Panc1 (cell line): Measurements from ENCODE around the gene SYF2. TPM values are rescaled to one million over a fixed set of nuclear protein-coding genes. Genes with fewer than 3 reads are reported as not detected.
"Not testable (repeated sequence)": the region's sequence is repeated elsewhere in the genome, so short reads cannot be mapped to it uniquely, and the experiment has no call there.

Experiments used
- ATAC-seq: fragments of 200-7000 bp; cut with Tn5 transposase; 2 replicates; pipeline ENCODE4 v1.9.1; 2020; ENCODE audit warnings: mild to moderate bottlenecking, moderate library complexity
- BruUV-seq: library from RNA; stranded (reverse); fragments of 400-500 nt; replicated peaks from 2 replicates; lab custom pipeline; 2021; lab: Mats Ljungman, UMichigan
- CTCF ChIA-PET: fragments of 300-600 bp; sonication (Branson Sonifier 250); formaldehyde crosslinking; loops from one replicate; lab custom pipeline; 2022; ENCODE audit warnings: antibody characterized with exemption; lab: Charles Lee
- POLR2A ChIA-PET: fragments of 300-600 bp; sonication (Branson Sonifier 250); formaldehyde crosslinking; loops from one replicate; lab custom pipeline; 2022; ENCODE audit warnings: antibody characterized with exemption; lab: Charles Lee
- DNase-seq: peaks from one replicate; pipeline ENCODE4 v3.0.0-alpha.2; 2010; ENCODE audit warnings: low read depth, low spot score
- H3K27ac ChIP-seq: 2 replicates; pipeline ENCODE4 v1.5.1; 2011; ENCODE audit warnings: mild to moderate bottlenecking, low read length, inconsistent platforms
- H3K27me3 ChIP-seq: fragments of 200-500 bp; sonication (Bioruptor generic); 2 replicates; pipeline ENCODE4 v1.6.0; 2014; ENCODE audit warnings: low read length, inconsistent platforms; ENCODE audit not compliant: control insufficient read depth, insufficient read depth
- H3K36me3 ChIP-seq: fragments of 200-500 bp; sonication (Bioruptor generic); 2 replicates; pipeline ENCODE4 v1.5.1; 2014; ENCODE audit warnings: inconsistent platforms, mild to moderate bottlenecking, low read length, moderate library complexity; ENCODE audit not compliant: control insufficient read depth, insufficient read depth
- H3K4me1 ChIP-seq: 2 replicates; pipeline ENCODE4 v1.5.1; 2011; ENCODE audit warnings: inconsistent platforms, mild to moderate bottlenecking, low read length, moderate library complexity; ENCODE audit not compliant: control insufficient read depth, insufficient read depth
- H3K4me3 ChIP-seq, 2 experiments: 2 replicates each; pipeline ENCODE4 v1.5.1; 2011 to 2012; ENCODE audit warnings: low read depth in 2 of 2, low read length in 2 of 2, mild to moderate bottlenecking in 2 of 2, inconsistent platforms in 1 of 2, moderate library complexity in 1 of 2
- H3K9me3 ChIP-seq: fragments of 200-500 bp; sonication (Bioruptor generic); 2 replicates; pipeline ENCODE4 v1.5.1; 2014; ENCODE audit warnings: low read depth, mild to moderate bottlenecking, inconsistent platforms, low read length, moderate library complexity; ENCODE audit not compliant: control insufficient read depth, insufficient read depth
- POLR2AphosphoS5 ChIP-seq: IDR thresholded peaks from 2 replicates; pipeline ENCODE4 v1.6.1; 2012; ENCODE audit warnings: mild to moderate bottlenecking, low read depth, low read length, moderate library complexity
- SIN3A ChIP-seq: IDR thresholded peaks from 2 replicates; pipeline ENCODE4 v1.6.1; 2012; ENCODE audit warnings: low read depth, mild to moderate bottlenecking, low read length, moderate library complexity, borderline replicate concordance; ENCODE audit not compliant: insufficient read depth
- TCF7L2 ChIP-seq: IDR thresholded peaks from 2 replicates; pipeline ENCODE4 v1.6.1; 2011; ENCODE audit warnings: mild to moderate bottlenecking, low read depth, low read length, inconsistent platforms
- in situ Hi-C: cut with HindIII; loops from 2 replicates; pipeline ENCODE4 v1.10.0; 2016; ENCODE audit warnings: low sequenced_read_pairs, low pct_unique_long_range_greater_than_20kb
- intact Hi-C: fragments of 100-400 bp; cut with micrococcal nuclease; formaldehyde crosslinking; loops from one replicate; pipeline ENCODE4 v1.10.0; 2022; ENCODE audit not compliant: unreplicated experiment
- total RNA-seq: library from RNA; stranded (reverse); gene quantifications from one replicate; pipeline ENCODE4 v1.2.1, GENCODE V29; 2021; ENCODE audit not compliant: unreplicated experiment
- TF ChIP-seq, protein P1 (sequence below): fragments of 450-650 bp; IDR thresholded peaks from 2 replicates; pipeline ENCODE4 v1.5.1; 2017; ENCODE audit warnings: mild to moderate bottlenecking
- TF ChIP-seq, protein P2 (sequence below), 2 experiments: IDR thresholded peaks; 2 replicates each; pipeline ENCODE4 v1.6.1; 2011 to 2012; ENCODE audit warnings: low read depth in 2 of 2, control low read depth in 1 of 2, low read length in 1 of 2, mild to moderate bottlenecking in 1 of 2, moderate library complexity in 1 of 2; ENCODE audit not compliant: insufficient read depth in 1 of 2

Gene SYF2
- total RNA-seq, 1 experiment from 2014 or later: 28.9 TPM

DNA sequence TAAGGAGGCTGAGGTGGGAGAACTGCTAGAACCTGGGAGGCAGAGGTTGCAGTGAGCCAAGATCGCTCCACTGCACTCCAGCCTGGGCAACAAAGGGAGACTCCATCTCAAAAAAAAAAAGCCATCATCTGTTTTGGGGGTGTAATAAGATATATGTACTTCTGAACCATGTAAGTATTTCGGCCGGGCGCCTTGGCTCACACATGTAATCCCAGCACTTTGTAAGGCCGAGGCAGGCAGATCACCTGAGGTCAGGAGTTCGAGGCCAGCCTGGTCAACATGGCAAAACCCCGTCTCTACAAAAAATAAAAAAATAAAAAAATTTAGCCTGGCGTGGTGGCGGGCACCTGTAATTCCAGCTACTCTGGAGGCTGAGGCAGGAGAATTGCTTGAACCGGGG is 3.1 kb upstream of the SYF2 start:
- H3K36me3 ChIP-seq, intact Hi-C loops, H3K9me3 ChIP-seq, BruUV-seq, ATAC-seq, H3K27ac ChIP-seq, H3K4me3 ChIP-seq, H3K27me3 ChIP-seq, in situ Hi-C loops, CTCF ChIA-PET, DNase-seq: not testable (repeated sequence)
- POLR2A ChIA-PET: interaction anchor here (0.7 kb wide), 1 partner anchor 12 kb away, joined by 3 read pairs; the partner anchor contains the start of gene RSRP1
- peaks cover 25% of the 10 kb centered on the region for H3K4me1 ChIP-seq

DNA sequence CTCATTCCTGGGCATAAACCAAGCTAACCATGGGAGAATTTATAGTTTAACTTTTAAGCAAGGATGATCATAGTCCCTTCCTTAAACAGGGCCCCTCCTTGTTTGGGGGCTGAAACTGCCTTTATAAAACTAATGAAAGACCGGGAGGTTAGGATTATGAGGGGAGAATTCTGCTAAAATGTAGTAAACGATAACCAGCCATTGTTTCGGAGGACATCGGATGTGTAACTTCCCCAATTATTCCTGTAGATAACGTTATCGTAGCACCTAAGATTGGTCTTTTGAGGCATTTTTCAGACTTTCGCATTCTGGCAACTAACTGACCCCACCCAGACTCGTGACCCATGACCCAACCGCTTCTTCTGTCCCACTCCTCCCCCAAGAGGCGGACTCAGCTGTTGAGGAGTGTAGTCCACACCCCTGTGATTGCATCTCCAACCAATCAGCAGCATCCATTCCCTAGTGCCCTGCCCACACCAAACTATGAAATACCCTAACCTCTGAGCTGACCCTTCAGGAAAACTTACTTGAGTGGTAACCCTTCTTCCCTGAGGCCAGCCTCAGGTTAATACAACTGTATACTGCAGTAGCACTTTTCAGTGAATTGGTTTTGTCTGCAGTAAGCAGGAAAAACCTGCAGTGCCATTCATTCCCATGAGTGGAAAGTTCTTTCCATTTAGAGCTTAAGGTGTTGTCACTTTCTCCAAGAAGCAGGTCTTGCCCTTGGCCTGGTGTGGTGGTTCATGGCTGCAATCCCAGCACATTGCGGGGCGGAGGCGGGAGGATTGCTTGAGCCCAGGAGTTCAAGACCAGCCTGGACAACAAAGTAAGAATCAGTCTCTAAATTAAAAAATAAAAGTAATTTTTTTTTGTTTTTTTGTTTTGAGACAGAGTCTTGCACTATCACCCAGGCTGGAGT is 823 bp upstream of the SYF2 start:
- TSS peak; percentile 98 for BruUV-seq
- DNase-seq (peak; percentile 89), ATAC-seq (peak; percentile 88)
- Histone ChIP-seq H3K36me3 (peaks cover 7% of the 10 kb centered on the region; the same call in 1 of the 2 replicates), H3K27ac (peak overlapping the region; percentile 99), H3K9me3 (no peaks in the 10 kb centered on the region), H3K27me3 (no peaks in the 10 kb centered on the region), H3K4me3 (peak overlapping the region; percentile 77 to 85), H3K4me1 (peaks cover 17% of the 10 kb centered on the region)
- in situ Hi-C loops: no loop called here
- POLR2A ChIA-PET: interaction anchor here (0.6 to 1.5 kb wide), 3 partner anchors 15 to 212 kb away, joined by 3 to 5 read pairs (median 3); partner anchors contain the start of gene RSRP1
- intact Hi-C loops: no loop called here
- TF ChIP-seq, protein P1, sequence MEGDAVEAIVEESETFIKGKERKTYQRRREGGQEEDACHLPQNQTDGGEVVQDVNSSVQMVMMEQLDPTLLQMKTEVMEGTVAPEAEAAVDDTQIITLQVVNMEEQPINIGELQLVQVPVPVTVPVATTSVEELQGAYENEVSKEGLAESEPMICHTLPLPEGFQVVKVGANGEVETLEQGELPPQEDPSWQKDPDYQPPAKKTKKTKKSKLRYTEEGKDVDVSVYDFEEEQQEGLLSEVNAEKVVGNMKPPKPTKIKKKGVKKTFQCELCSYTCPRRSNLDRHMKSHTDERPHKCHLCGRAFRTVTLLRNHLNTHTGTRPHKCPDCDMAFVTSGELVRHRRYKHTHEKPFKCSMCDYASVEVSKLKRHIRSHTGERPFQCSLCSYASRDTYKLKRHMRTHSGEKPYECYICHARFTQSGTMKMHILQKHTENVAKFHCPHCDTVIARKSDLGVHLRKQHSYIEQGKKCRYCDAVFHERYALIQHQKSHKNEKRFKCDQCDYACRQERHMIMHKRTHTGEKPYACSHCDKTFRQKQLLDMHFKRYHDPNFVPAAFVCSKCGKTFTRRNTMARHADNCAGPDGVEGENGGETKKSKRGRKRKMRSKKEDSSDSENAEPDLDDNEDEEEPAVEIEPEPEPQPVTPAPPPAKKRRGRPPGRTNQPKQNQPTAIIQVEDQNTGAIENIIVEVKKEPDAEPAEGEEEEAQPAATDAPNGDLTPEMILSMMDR: no peak
- TF ChIP-seq POLR2AphosphoS5 (no peak; the same call in 1 of the 2 replicates), SIN3A (no peak), TCF7L2 (no peak)
- TF ChIP-seq, protein P2, sequence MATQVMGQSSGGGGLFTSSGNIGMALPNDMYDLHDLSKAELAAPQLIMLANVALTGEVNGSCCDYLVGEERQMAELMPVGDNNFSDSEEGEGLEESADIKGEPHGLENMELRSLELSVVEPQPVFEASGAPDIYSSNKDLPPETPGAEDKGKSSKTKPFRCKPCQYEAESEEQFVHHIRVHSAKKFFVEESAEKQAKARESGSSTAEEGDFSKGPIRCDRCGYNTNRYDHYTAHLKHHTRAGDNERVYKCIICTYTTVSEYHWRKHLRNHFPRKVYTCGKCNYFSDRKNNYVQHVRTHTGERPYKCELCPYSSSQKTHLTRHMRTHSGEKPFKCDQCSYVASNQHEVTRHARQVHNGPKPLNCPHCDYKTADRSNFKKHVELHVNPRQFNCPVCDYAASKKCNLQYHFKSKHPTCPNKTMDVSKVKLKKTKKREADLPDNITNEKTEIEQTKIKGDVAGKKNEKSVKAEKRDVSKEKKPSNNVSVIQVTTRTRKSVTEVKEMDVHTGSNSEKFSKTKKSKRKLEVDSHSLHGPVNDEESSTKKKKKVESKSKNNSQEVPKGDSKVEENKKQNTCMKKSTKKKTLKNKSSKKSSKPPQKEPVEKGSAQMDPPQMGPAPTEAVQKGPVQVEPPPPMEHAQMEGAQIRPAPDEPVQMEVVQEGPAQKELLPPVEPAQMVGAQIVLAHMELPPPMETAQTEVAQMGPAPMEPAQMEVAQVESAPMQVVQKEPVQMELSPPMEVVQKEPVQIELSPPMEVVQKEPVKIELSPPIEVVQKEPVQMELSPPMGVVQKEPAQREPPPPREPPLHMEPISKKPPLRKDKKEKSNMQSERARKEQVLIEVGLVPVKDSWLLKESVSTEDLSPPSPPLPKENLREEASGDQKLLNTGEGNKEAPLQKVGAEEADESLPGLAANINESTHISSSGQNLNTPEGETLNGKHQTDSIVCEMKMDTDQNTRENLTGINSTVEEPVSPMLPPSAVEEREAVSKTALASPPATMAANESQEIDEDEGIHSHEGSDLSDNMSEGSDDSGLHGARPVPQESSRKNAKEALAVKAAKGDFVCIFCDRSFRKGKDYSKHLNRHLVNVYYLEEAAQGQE (IDR thresholded peaks at IDR 0.05; ENCODE audit: insufficient read depth in 1 of 2, low read depth in 2 of 2, low read length in 1 of 2): no peak
- CTCF ChIA-PET: interaction anchor here (0.8 kb wide), 1 partner anchor 19 kb away, joined by 5 read pairs; no protein-coding TSS in a partner anchor

DNA sequence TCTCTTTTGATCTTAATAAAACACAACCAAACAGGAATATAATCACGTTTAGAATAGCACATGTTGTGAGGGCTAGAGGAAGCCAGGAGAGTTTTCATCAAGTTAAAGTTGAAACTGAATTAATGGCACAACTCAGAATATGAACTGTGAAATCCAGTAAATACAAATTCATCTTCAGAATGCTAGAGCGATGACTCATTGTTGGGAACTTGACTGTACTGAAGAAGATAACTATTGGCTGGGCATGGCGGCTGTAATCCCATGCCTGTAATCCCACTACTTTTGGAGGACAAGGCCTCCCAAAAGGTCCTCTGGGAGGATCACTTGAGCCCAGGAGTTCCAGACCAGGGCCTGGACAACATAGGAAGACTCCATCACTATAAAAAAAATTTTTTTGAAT is 8.8 kb downstream of the SYF2 start:
- intact Hi-C loops (no loop called here), in situ Hi-C loops (no loop called here)
- no TSS peak for BruUV-seq
- Histone ChIP-seq H3K36me3 (peaks cover 22% of the 10 kb centered on the region), H3K27me3 (no peaks in the 10 kb centered on the region), H3K9me3 (no peaks in the 10 kb centered on the region), H3K4me1 (no peaks in the 10 kb centered on the region), H3K4me3 (no peak overlapping the region), H3K27ac (no peak overlapping the region)
- no peak for ATAC-seq
- ChIA-PET CTCF (no interaction called here), POLR2A (no interaction called here)
- TF ChIP-seq SIN3A (no peak), POLR2AphosphoS5 (no peak), TCF7L2 (no peak)
- TF ChIP-seq, protein P1: no peak
- TF ChIP-seq, protein P2 (IDR thresholded peaks at IDR 0.05; ENCODE audit: insufficient read depth in 1 of 2, low read depth in 2 of 2, low read length in 1 of 2): no peak
- no peak for DNase-seq
